CD4-positive, alpha-beta T cell treated with Interleukin-4 for 4 hours (primary cell): ENCODE results near the gene SLC16A5.
"Not testable (repeated sequence)": the region's sequence is repeated elsewhere in the genome, so short reads cannot be mapped to it uniquely, and the experiment has no call there.

Experiments
- DNase-seq: peaks from one replicate; pipeline ENCODE4 v3.0.0-alpha.2; 2020

The SLC16A5 gene

GRCh38 chr17:75064867-75065561 lies 22.7 kb upstream of the SLC16A5 start:
- DNase-seq, result no peak

DNA sequence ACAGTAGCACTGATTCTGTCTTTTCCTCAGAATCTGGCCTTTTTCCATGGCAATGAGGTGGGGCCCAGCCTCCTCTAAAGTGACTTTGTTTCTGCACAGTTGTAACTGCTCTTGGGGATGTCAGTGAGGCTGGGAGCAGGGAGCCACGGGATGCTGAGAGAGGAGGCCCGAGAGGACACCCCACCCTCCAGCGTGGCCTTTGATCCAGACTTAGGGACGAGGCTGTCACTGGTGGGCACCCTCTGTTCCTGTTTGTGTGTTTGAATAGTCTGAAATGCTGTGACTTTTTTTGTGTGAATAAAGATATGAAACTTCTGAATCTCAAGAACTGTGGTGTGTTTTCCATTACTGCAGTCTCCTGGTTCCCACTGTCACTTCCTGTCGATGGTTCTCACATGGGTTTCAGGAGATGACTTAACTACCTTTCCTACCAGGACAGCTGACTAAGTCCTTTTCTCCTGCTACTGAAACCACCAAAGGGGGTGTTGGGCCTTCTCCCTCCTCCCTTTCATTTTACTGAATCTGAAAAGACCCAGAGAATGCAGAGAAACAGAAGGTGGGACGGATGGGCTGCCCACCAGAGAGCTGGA lies 22.1 kb upstream of the SLC16A5 start:
- DNase-seq, result no peak

GRCh38 chr17:75067856-75068255 lies 19.9 kb upstream of the SLC16A5 start:
- DNase-seq, result peak; percentile 27

- no peak for DNase-seq
Observed at GRCh38 chr17:75068750-75069149, 19.0 kb upstream of the SLC16A5 start.

DNA sequence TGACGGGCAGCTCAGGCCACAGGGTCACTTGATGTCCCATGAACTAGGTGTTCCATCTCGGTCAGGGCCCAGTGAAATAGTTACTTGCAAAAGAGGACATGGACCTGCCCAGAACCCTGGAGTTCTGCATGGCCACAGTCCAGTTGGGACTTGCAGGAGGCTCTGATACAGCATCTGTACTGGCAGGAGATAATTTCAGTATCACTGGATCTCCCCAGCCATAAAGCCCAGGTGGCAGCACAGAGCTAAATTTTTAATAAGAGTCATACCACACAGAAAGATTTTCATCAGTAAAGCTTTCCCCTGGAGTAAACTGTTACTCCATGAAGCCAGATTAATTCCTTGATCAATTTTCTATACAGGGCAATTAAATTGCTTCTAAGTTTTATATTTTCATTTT lies 18.0 kb upstream of the SLC16A5 start:
- no peak for DNase-seq

DNA sequence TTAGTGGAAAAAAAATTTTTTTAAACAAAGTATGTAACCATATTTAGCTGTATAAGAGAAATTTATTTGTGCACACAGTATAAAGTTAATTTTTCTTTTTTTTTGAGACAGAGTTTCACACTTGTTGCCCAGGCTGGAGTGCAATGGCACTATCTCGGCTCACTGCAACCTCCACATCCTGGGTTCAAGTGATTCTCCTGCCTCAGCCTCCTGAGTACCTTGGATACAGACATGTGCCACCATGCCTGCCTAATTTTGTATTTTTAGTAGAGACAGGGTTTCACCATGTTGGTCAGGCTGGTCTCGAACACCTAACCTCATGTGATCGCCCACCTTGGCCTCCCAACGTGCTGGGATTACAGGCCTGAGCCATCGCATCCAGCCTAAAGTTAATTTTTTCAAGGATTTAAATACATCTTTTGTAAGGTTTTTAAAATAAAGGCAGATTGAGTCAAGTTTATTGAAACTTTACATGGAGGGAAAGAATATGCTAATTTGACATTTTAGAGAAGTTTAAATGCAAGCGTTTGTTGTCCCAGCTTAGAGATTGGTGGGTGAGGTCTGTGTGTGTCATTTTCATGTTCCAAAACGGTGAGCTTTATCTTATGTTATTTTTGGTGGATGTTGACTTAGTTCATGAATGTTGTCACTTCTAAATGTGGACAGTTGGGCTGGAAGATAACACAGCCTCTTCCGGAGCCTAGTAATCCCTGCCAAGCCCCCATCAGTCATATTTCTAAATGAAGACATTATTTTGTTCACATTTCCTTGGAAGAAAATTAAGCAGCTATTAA lies 16.1 kb upstream of the SLC16A5 start:
- DNase-seq, result not testable (repeated sequence)

- DNase-seq, result not testable (repeated sequence)
Observed at GRCh38 chr17:75072909-75073308, 14.8 kb upstream of the SLC16A5 start.

GRCh38 chr17:75073618-75074047 lies 14.1 kb upstream of the SLC16A5 start:
- no peak for DNase-seq

GRCh38 chr17:75074532-75074931 lies 13.2 kb upstream of the SLC16A5 start:
- DNase-seq, result no peak

DNA sequence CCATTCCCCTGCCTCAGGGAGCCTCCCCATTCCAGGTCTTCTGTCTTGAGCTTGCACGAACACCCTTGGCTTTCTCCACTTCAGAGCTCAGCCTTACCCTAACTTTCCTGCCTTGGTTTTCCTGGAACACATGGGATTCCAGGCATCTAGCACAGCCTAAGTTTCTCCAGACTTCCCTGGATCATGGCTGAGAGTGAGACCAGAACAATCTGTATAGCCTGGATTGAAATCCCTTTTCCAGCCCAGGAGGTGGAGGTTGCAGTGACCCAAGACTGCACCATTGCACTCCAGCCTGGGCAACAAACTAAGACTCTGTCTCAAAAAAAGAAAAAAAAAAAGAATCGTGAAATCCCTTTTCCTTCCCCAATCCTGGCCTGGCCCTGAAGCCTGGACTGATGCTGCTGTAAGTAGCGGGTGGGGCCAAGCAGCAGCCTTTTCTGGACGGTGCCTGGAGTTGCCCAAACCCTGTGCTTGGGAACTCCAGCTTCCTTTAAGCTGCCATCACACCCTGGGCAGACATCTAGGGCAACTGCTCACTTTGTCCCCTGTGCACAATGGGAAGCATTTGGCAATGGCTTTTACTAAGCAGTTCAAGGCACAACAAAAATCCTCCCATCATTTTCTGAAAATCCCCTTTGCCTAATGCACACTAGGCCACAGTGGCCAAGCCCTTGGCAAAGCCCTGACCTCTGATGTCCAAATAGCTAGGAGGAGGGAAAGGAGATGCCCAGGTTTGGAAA lies 12.0 kb upstream of the SLC16A5 start:
- no peak for DNase-seq

DNA sequence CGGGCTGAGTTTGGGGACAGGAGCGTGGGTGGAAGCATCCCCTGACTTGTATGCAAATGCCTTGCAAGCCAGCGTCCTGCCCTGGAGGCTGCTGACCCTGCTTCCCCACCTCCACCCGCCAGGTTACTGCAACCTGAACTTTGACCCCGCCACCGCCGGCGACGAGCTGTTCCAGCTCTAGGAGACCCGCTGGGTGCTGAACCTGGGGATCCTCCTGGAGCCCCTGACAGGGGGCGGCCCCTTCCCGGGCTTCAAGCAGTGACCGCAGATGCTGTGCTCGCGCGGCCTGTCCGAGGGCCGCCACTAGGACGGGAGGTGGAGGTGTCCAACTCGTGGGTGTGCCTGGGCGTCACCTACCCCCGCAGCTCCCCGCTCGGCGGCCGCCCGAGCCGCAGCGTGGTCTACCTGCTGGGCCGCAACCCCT lies 10.7 kb upstream of the SLC16A5 start:
- no peak for DNase-seq

- DNase-seq, result peak; percentile 55
Observed at GRCh38 chr17:75077496-75078283, 10.1 kb upstream of the SLC16A5 start.

GRCh38 chr17:75078284-75079022 lies 9.3 kb upstream of the SLC16A5 start:
- DNase-seq, result no peak

- no peak for DNase-seq
Observed at GRCh38 chr17:75079023-75079373, 8.8 kb upstream of the SLC16A5 start.

DNA sequence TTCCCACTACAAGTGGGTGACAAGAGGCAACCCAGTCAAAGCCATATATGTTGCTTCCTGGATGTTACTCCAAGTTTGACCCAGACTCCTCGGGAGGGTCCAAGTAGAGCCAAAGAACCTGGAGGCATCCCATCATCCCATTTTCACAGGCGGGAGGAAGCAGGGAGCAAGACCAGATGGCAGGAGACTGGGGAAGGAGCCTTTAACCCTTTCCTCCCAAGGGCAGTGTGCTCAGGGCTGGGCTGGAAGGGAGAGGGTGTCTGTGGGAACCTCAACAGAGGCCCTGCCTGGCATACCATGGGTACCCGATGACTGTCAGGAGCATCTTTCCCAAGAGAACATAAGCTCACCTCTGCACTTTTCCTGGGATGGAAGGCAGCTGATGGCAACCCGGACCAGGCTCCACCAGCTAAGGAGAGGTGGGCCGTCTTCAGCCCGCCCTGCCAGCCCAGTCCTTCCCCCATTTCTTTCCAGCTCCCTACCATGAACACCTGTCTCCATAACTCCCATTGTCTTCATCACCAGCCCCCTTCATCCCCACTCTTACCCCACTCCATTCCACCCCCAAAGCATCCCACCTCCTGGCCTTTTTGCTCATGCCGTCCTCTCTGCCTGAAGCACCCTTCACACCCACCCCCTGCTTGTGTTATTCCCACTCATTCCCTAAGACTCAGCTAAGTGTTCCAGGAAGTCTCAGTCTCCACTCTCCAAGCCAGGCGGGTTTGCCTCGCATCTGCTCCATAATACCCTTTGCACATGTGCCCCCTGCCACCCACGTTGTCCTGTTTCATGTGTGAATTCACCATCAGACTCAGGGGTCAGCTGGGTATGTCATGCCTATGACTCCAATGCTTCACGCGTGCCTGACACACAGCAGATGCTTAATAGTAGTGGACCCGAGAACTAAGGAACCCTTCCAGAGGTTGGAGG lies 5.9 kb upstream of the SLC16A5 start:
- no peak for DNase-seq

DNA sequence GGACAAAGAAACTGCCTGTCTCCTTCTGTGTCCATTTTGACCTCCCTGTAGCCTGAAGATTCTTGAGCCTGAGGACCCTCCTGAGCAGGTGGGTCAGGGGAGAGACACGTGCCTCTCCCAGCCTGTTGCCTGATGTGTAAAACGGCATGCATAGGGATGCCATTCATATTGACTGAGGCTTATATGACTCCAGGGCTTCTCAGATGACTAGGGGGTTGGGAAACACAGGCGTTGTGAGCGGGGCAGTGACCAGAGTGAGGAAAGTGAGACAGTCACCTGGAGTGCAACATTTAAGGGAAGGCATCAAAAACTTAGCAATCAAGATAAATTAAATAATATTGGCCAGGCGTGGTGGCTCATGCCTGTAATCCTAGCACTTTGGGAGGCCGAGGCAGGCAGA lies 5.1 kb upstream of the SLC16A5 start:
- DNase-seq, result no peak

- DNase-seq, result no peak
Observed at GRCh38 chr17:75084039-75084660, 3.6 kb upstream of the SLC16A5 start.

GRCh38 chr17:75086496-75087181 lies 1.1 kb upstream of the SLC16A5 start:
- no peak for DNase-seq

DNA sequence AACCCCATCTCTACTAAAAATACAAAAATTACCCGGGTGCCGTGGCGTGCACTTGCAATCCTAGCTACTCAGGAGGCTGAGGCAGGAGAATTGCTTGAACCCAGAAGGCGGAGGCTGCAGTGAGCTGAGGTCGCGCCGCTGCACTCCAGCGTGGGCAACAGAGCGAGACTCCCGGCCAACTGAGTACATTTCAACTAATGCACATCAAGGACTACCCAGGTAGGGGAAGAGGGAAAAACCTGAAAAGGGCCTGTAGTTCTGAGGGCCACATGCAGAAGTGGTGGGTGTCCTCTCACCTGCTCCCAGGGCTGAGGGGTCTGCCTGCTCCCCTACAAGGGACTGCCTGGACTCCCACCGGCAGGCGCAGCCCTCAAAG lies 584 bp upstream of the SLC16A5 start:
- DNase-seq, result no peak
